IPS-18c (cell line): ENCODE results near the gene FCSK.
"Not testable (repeated sequence)": the region's sequence is repeated elsewhere in the genome, so short reads cannot be mapped to it uniquely, and the experiment has no call there.

Experiments used
- H3K4me3 ChIP-seq: 2 replicates; pipeline ENCODE4 v1.7.0; 2013; ENCODE audit warnings: low read depth, mild to moderate bottlenecking, low read length, moderate library complexity; ENCODE audit not compliant: insufficient read depth
- H3K9me3 ChIP-seq: one replicate; pipeline ENCODE4 v1.6.1; 2013; ENCODE audit warnings: mild to moderate bottlenecking, low read length, moderate library complexity; ENCODE audit not compliant: control insufficient read depth, insufficient read depth

Gene FCSK

GRCh38 chr16:70490261-70490660 is 35.9 kb downstream of the FCSK start:
- Histone ChIP-seq H3K4me3 (no peak overlapping the region), H3K9me3 (no peaks in the 10 kb centered on the region)

GRCh38 chr16:70493802-70494201 is 39.4 kb downstream of the FCSK start:
- no peak overlapping the region for H3K4me3 ChIP-seq
- no peaks in the 10 kb centered on the region for H3K9me3 ChIP-seq

- Histone ChIP-seq H3K4me3 (no peak overlapping the region), H3K9me3 (no peaks in the 10 kb centered on the region)
Measured at GRCh38 chr16:70494202-70494770, 39.9 kb downstream of the FCSK start.

DNA sequence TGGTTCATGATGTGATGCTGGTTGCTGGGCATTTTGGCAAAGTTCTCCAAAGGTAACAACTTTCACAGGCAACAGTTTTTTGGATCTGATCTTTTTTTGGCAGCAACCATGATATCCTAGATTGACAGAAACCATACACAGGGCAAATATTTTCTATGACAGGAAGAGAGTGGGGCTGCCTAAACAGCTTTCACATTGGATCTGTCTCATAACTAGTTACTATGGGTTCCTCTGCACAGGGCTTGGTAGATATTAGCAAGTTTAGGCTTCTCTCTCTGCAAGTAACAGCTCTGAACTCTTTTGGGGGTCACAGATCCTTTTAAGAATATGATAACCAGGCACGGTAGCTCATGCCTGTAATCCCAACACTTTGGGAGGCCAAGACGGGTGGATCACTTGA is 40.4 kb downstream of the FCSK start:
- H3K4me3 ChIP-seq = no peak overlapping the region
- H3K9me3 ChIP-seq = no peaks in the 10 kb centered on the region

DNA sequence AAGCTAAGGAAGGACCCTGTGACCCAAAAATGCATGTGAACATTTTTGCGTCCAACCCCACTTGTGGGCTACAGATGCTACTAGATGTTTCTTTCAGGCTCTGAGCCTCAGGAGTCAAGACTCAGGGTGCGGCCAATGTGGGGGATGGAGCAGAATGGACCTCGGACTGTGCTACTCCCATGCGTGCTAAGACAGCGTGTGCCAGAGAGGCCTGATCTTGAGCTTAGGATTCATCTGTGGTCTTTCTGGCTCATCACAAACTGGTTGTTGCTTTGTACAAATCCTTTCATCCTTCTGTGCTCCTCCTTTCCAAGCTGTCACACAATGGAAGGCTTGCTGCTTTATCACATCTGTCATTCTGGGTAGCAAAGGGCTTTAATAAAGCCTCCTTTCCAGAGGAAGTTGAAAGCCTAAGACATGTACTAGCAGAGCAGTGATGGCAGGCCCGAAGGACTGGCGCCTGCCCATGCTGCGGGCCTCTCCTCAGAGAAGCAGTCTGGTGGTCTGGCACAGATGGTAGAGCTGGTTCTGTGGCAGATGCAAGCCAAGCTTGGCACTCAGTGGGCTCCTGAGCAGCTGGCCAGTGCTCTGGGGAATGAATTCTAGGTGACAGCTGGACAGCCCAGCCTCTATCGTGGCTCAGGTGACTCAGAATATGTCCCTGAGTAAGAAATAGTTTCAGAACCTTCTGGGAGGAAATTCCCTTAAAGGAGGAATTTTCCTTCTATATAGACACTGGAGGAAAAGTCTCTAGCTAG is 41.2 kb downstream of the FCSK start:
- H3K4me3 ChIP-seq = no peak overlapping the region
- H3K9me3 ChIP-seq = no peaks in the 10 kb centered on the region

DNA sequence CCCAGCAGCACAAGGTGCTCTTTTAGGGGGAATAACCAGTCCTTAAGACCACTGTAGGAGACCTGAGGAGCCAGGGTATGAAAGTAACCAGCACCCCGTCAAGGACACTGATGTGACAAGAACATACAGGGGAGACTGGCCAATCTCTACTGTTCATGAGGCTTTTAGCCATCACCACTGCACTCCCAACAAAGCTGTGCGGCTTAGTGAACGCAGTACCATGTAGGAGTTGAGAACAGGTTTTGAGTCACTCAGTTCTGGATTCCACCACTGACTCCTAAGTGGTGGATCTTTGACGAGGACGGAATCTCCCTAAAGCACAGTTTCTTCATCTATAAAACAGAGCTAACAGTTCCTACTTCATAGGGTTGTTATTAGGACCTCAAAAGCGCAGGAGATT is 42.1 kb downstream of the FCSK start:
- Histone ChIP-seq H3K9me3 (no peaks in the 10 kb centered on the region), H3K4me3 (no peak overlapping the region)

DNA sequence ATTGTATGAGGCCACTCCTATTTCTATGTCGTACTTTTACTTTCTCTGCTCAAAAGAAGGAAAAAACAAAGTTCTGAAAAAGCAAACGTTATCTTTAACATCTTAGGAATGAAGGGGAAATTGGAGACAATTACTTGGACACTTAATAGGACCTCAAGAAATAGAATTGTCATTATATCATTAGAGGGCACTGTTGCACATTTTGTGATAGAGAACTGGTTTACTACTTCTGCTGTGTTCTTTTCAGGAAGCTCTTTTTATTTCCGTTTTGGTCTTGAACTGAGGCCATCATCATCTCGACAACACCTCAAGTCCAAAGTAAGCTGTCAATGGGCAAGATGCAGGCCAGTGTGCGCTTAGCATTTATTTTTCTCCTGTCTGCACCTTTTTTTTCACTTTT is 54.4 kb downstream of the FCSK start:
- H3K4me3 ChIP-seq = no peak overlapping the region
- H3K9me3 ChIP-seq = no peaks in the 10 kb centered on the region

DNA sequence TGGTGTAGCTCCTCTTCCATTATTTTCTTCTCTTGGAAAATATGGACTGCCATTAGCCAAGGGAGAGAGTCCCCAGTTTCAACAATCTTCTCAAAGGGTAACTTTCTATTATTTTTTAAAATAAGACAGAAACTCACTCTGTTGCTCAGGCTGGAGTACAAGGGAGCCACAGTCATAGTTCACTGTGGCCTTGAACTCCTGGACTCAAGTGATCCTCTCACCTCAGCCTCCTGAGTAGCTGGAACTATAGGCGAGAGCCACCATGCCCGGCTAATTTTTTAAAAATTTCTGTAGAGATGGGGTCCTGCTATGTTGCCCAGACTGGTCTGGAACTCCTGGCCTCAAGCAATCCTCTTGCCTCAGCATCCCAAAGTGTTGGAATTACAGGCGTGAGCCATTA is 55.8 kb downstream of the FCSK start:
- Histone ChIP-seq H3K9me3 (no peaks in the 10 kb centered on the region), H3K4me3 (no peak overlapping the region)

DNA sequence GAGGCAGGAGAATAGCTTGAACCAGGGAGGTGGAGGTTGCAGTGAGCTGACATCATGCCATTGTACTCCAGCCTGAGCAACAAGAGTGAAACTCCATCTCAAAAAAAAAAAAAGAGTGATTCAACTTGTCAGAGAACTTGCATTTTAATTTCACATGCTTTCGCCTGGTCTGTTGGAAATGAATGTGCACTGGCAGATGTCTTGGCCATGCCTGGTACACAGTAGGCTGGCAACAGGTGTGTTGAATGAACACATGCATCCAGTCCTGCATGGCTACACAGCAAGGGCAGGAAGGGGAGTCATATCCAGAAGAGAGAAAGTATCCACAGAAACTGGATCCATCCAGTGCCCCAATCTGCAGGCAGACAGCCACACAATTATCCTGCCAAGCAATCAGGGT is 57.4 kb downstream of the FCSK start:
- no peak overlapping the region for H3K4me3 ChIP-seq
- no peaks in the 10 kb centered on the region for H3K9me3 ChIP-seq

DNA sequence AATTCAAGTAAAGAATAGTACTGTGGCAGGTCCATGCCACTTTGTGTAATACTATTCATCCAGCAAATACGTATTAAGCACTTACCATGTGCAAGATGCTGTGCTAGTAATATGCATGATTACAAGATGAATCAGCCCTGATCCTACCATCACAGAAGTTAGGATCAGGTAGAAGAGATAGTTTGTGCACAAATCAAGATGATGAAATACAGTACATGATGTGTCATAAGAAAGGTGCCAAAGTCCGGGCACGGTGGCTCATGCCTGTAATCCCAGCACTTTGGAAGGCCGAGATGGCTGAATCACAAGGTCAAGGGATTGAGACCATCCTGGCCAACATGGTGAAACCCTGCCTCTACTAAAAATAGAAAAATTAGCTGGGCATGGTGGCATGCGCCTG is 58.1 kb downstream of the FCSK start:
- H3K4me3 ChIP-seq = no peak overlapping the region
- no peaks in the 10 kb centered on the region for H3K9me3 ChIP-seq

DNA sequence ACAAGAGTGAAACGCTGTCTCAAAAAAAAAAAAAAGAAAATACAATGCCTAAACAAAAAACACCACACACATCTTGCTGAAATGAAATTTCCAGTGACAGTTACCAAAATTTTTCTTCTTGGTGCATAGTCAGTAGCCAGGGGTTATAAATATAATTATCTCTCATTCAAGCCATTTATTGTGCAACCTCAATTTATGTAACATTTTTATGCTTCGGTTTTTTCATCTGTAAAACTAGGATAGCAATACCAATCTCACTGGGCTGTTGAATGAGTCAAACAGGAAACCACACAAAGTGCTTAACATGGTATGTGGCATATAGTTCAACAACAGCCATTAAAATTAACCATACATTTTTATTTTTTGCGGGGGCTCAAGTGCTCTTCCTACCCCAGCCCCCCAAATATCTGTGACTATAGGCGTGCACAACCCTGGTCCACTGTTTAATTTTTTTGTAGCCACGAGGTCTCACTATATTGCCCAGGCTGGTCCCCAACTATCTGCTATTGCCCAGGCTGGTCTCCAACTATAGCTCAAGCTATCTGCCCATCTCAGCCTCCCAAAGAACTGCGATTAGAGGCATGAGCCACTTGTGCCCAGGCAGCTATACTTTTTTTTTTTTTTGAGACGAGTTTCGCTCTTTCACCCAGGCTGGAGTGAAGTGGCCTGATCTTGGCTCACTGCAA is 66.4 kb downstream of the FCSK start:
- no peaks in the 10 kb centered on the region for H3K9me3 ChIP-seq
- H3K4me3 ChIP-seq = no peak overlapping the region

- Histone ChIP-seq H3K9me3 (no peaks in the 10 kb centered on the region), H3K4me3 (peak overlapping the region; percentile 93)
Measured at GRCh38 chr16:70522216-70523075, 68.1 kb downstream of the FCSK start.

DNA sequence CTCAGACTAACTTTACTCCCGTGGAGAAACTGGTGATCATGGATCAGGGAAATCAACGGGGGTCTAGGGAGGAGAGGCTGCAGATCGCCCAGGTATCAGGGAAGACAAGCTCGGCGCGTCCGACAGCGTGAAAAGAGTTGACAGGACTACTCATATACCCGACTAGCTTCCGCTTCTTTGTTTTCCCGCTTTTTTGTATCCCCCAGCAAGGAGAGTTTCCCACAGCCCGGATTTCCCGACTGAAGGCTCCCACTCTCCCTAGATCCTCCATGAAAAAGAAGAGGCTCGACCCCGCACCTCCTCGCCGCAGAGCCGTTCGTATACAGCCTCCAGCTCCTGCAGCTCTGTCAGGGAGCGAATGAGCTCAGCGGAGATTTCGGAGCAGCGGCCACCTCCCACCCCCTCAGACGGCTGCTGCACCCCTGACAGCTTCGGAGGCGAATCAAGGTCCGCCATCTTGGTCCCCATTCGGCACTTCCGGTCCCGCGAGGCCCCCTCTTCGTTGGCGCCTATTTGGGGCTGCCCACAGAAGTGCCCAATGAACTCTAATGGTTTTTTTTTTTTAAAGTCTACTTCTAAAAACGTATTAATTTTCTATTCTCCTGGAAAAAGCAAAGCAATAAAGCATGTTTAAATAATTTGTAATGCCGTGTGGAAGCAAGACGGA is 68.8 kb downstream of the FCSK start, which contains the start of gene COG4:
COG4 (minus strand) TSS at position 479 of the 667 bp plus-strand sequence; CDS start at position 468, 11 bp downstream.
- H3K4me3 ChIP-seq = peak within 1 kb of the TSS; percentile 93
- no peaks in the 10 kb centered on the region for H3K9me3 ChIP-seq

- H3K4me3 ChIP-seq = peak within 1 kb of the TSS; percentile 93
Measured at GRCh38 chr16:70523743-70524398, 69.5 kb downstream of the FCSK start, which contains the start of gene SF3B3. Gene SF3B3 (plus strand): TSS chr16:70523816. CDS start chr16:70526657, 2,841 bp downstream.

DNA sequence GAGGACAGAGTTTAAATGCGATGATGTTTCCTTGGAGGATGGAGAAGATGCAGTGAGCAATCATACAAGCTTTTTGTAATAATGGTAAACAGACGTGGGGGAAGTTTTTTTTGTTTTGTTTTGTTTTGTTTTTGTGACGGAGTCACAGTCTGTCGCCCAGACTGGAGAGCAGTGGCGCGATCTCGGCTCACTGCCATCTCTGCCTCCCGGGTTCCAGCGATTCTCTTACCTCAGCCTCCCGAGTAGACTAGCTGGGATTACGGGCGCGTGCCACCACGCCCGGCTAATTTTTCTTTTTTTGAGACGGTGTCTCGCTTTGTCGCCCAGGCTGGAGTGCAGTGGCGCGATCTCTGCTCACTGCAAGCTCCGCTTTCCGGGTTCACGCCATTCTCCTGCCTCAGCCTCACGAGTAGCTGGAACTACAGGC is 70.0 kb downstream of the FCSK start:
- peak overlapping the region; percentile 93 for H3K4me3 ChIP-seq
- not testable (repeated sequence) for H3K9me3 ChIP-seq

More at GRCh38 chr16:70523743-70524398, 69.5 kb downstream of the FCSK start, which contains the start of gene SF3B3:
- H3K9me3 ChIP-seq = no peaks in the 10 kb centered on the region

GRCh38 chr16:70526403-70526802 is 72.0 kb downstream of the FCSK start:
- no peaks in the 10 kb centered on the region for H3K9me3 ChIP-seq
- peak overlapping the region; percentile 20 for H3K4me3 ChIP-seq
